Endothelial cell of umbilical vein (primary cell): ENCODE results near the gene C4orf50. TPM values are rescaled to one million over a fixed set of nuclear protein-coding genes. Genes with fewer than 3 reads are reported as not detected.

Source experiments
- BruUV-seq: library from RNA; stranded (reverse); fragments of 400-500 nt; replicated peaks from 2 replicates; lab custom pipeline; 2021; lab: Mats Ljungman, UMichigan
- CTCF ChIA-PET: fragments of 300-600, 350-600 bp; sonication (Branson Sonifier 250); formaldehyde crosslinking; loops from one replicate; lab custom pipeline; 2021; ENCODE audit warnings: antibody characterized with exemption, inconsistent platforms; lab: Charles Lee
- POLR2A ChIA-PET: fragments of 300-600, 350-600 bp; sonication (Branson Sonifier 250); formaldehyde crosslinking; loops from one replicate; lab custom pipeline; 2021; ENCODE audit warnings: antibody characterized with exemption, inconsistent platforms; lab: Charles Lee
- DNase-seq: peaks from one replicate; pipeline ENCODE4 v3.0.0-alpha.2; 2011; ENCODE audit warnings: low read depth, low spot score
- FAIRE-seq: peaks from 2 replicates; lab custom pipeline; 2011; peaks lifted over from hg19 to GRCh38; lab: Jason Lieb, UNC
- H2AFZ ChIP-seq: 2 replicates; pipeline ENCODE4 v1.6.0; 2012; ENCODE audit warnings: low read depth, low read length, control low read depth, inconsistent platforms
- H3K27ac ChIP-seq: 2 replicates; pipeline ENCODE4 v1.5.1; 2011; ENCODE audit warnings: low read depth, mild to moderate bottlenecking, control low read depth, low read length, moderate library complexity; ENCODE audit not compliant: insufficient read depth
- H3K27me3 ChIP-seq, 2 experiments: 2 replicates each; pipeline versions ENCODE4 v1.6.0 to v1.6.1; 2011; ENCODE audit warnings: low read length in 2 of 2, mixed read lengths in 1 of 2; ENCODE audit not compliant: control insufficient read depth in 2 of 2, insufficient read depth in 2 of 2
- H3K36me3 ChIP-seq, 2 experiments: 2 replicates in 1 of 2; 3 replicates in 1 of 2; pipeline ENCODE4 v1.5.1; 2011; ENCODE audit warnings: low read length in 2 of 2, mild to moderate bottlenecking in 1 of 2, moderate library complexity in 1 of 2; ENCODE audit not compliant: control insufficient read depth in 2 of 2, insufficient read depth in 2 of 2; ENCODE audit errors: extremely low read depth in 1 of 2
- H3K4me1 ChIP-seq: 3 replicates; pipeline ENCODE4 v1.5.1; 2011; ENCODE audit warnings: mild to moderate bottlenecking, low read length; ENCODE audit not compliant: control insufficient read depth, insufficient read depth; ENCODE audit errors: extremely low read depth
- H3K4me2 ChIP-seq: 2 replicates; pipeline ENCODE4 v1.6.1; 2011; ENCODE audit warnings: low read length, control low read depth, mixed read lengths; ENCODE audit not compliant: insufficient read depth
- H3K4me3 ChIP-seq, 3 experiments: fragments of 200-600 bp in 1 of 3; sonication (generic), shearing (Covaris generic) in 1 of 3; replicated peaks in 1 of 3; 2 replicates each; pipeline ENCODE4 v1.5.1; 2011 to 2016; ENCODE audit warnings: control low read depth in 3 of 3, low read length in 3 of 3, mild to moderate bottlenecking in 2 of 3, inconsistent platforms in 1 of 3, low read depth in 1 of 3, moderate library complexity in 1 of 3; ENCODE audit not compliant: insufficient read depth in 1 of 3
- H3K79me2 ChIP-seq: 2 replicates; pipeline ENCODE4 v1.6.0; 2012; ENCODE audit warnings: low read length, inconsistent platforms; ENCODE audit not compliant: control insufficient read depth, insufficient read depth
- H3K9ac ChIP-seq: replicated peaks from 2 replicates; pipeline ENCODE3; 2011; ENCODE audit warnings: low read length, control low read depth; ENCODE audit not compliant: insufficient read depth; ENCODE audit errors: extremely low read depth
- H3K9me1 ChIP-seq: replicated peaks from 3 replicates; pipeline ENCODE4 v1.6.0; 2011; ENCODE audit warnings: mild to moderate bottlenecking, low read length; ENCODE audit not compliant: control insufficient read depth, insufficient read depth; ENCODE audit errors: extremely low read depth
- H3K9me3 ChIP-seq: replicated peaks from 2 replicates; pipeline ENCODE4 v1.5.1; 2012; ENCODE audit warnings: low read length, inconsistent platforms; ENCODE audit not compliant: control insufficient read depth, insufficient read depth
- H4K20me1 ChIP-seq: replicated peaks from 2 replicates; pipeline ENCODE3; 2011; ENCODE audit warnings: mild to moderate bottlenecking, low read length; ENCODE audit not compliant: control insufficient read depth, insufficient read depth; ENCODE audit errors: extremely low read depth
- CTCF ChIP-seq, 2 donors: IDR thresholded peaks; 1 replicate in 1 of 2; 2 replicates in 1 of 2; pipeline ENCODE4 v1.5.1; 2011; ENCODE audit warnings: low read length in 2 of 2, mild to moderate bottlenecking in 2 of 2, moderate library complexity in 2 of 2, control low read depth in 1 of 2, inconsistent platforms in 1 of 2, low read depth in 1 of 2; ENCODE audit not compliant: insufficient read depth in 1 of 2; ENCODE audit errors: extremely low read depth in 1 of 2
- EZH2 ChIP-seq: IDR thresholded peaks from 2 replicates; pipeline ENCODE4 v1.6.1; 2012; ENCODE audit warnings: borderline replicate concordance, low read depth, mild to moderate bottlenecking, moderate library complexity, low read length, inconsistent platforms; ENCODE audit not compliant: severe bottlenecking
- FOS ChIP-seq: IDR thresholded peaks from 2 replicates; pipeline ENCODE4 v1.6.1; 2011; ENCODE audit warnings: mild to moderate bottlenecking, low read length, moderate library complexity, borderline replicate concordance; ENCODE audit not compliant: insufficient read depth
- GATA2 ChIP-seq: IDR thresholded peaks from 2 replicates; pipeline ENCODE4 v1.7.0; 2011; ENCODE audit warnings: low read depth, mild to moderate bottlenecking, moderate library complexity, mixed read lengths, low read length; ENCODE audit not compliant: insufficient read length, insufficient read depth
- JUN ChIP-seq: IDR thresholded peaks from 2 replicates; pipeline ENCODE4 v1.6.1; 2011; ENCODE audit warnings: borderline replicate concordance, low read depth; ENCODE audit not compliant: insufficient read length, insufficient read depth
- MAX ChIP-seq: IDR thresholded peaks from 2 replicates; pipeline ENCODE4 v1.6.1; 2011; ENCODE audit not compliant: insufficient read depth, insufficient read length
- MYC ChIP-seq: IDR thresholded peaks from one replicate; pipeline ENCODE4 v1.6.1; 2011; ENCODE audit warnings: mild to moderate bottlenecking, low read depth, low read length
- POLR2A ChIP-seq: IDR thresholded peaks from 2 replicates; pipeline ENCODE4 v1.6.1; 2012; ENCODE audit warnings: low read depth, mild to moderate bottlenecking, control low read depth, low read length
- POLR2AphosphoS5 ChIP-seq: IDR thresholded peaks from 2 replicates; pipeline ENCODE4 v1.6.1; 2012; ENCODE audit warnings: low read depth, mild to moderate bottlenecking, control low read depth, low read length, moderate library complexity; ENCODE audit not compliant: insufficient read depth
- dilution Hi-C: fragments of 300-500 bp; cut with MboI; formaldehyde crosslinking; loops from one replicate; pipeline ENCODE4 v1.15.0; 2019; ENCODE audit warnings: low sequenced_read_pairs; ENCODE audit not compliant: extremely low pct_ligation_motif_present
- intact Hi-C: fragments of 100-400 bp; cut with micrococcal nuclease; formaldehyde crosslinking; loops from one replicate; pipeline ENCODE4 v1.10.0; 2022
- polyA plus RNA-seq, 4 experiments: library from polyadenylated mRNA; depleted of rRNA in 3 of 4; stranded (reverse) in 3 of 4; unstranded in 1 of 4; fragments of >200 nt; gene quantifications; 2 replicates each; pipeline versions ENCODE4 v1.2.1 to v1.2.3, GENCODE V29; 2011 to 2012; ENCODE audit warnings: missing spikeins in 1 of 4
- total RNA-seq: library from RNA; stranded (reverse); gene quantifications from 2 replicates; pipeline ENCODE4 v1.2.3, GENCODE V29; 2021

The C4orf50 gene
- total and polyA plus RNA-seq, 2 donors (not counting 3 experiments of a cell fraction or from before 2014, with no cell fraction given), result not detected

GRCh38 chr4:5955201-5955821, 62.9 kb downstream of the C4orf50 start:
- POLR2A ChIA-PET, result no interaction called here
- CTCF ChIA-PET, result no interaction called here

More at GRCh38 chr4:5955201-5955821, 62.9 kb downstream of the C4orf50 start:
- Histone ChIP-seq H3K9me1 (no peaks in the 10 kb centered on the region), H3K4me3 (no peak overlapping the region), H3K9ac (no peak overlapping the region), H3K9me3 (no peaks in the 10 kb centered on the region), H3K4me1 (peaks cover 6% of the 10 kb centered on the region), H3K79me2 (no peaks in the 10 kb centered on the region), H4K20me1 (no peaks in the 10 kb centered on the region), H3K4me2 (no peak overlapping the region), H3K27me3 (no peaks in the 10 kb centered on the region), H3K36me3 (no peaks in the 10 kb centered on the region), H3K27ac (no peak overlapping the region), H2AFZ (no peak overlapping the region)
- no peak for TF ChIP-seq MAX
- TF ChIP-seq MYC, result no peak
- TF ChIP-seq POLR2AphosphoS5, result no peak
- no peak for TF ChIP-seq GATA2
- no peak for TF ChIP-seq JUN
- TF ChIP-seq EZH2, result no peak
- no peak for TF ChIP-seq CTCF (IDR thresholded peaks at IDR 0.05; ENCODE audit: extremely low read depth in 1 of 2, insufficient read depth in 1 of 2, low read depth in 1 of 2, low read length in 2 of 2)
- TF ChIP-seq POLR2A, result no peak
- TF ChIP-seq FOS, result no peak
- intact Hi-C loops (no loop called here), dilution Hi-C loops (no loop called here)
- FAIRE-seq, result no peak
- no TSS peak for BruUV-seq
- DNase-seq, result peak; percentile 16
